ENCODE data around the gene C2orf49. TPM values are rescaled to one million over a fixed set of nuclear protein-coding genes. Genes with fewer than 3 reads are reported as not detected.

C2orf49 gene
- total and polyA plus RNA-seq, 9 donors = 12.6 to 32.5 (median 20.3) TPM

GRCh38 chr2:105309147-105309545 lies 28.2 kb upstream of the C2orf49 start:
- 90 to 93% (median 92%) methylated on average over 4 of the region's 4 CpGs for WGBS, 3 donors
- DNase-seq = no peak
- H3K4me1 ChIP-seq (ENCODE audit: insufficient read depth) = no peaks in the 10 kb centered on the region
- no peaks in the 10 kb centered on the region for H3K36me3 ChIP-seq
- no peak overlapping the region for H3K27ac ChIP-seq
- intact Hi-C loops (cut with DNase I) = no loop called here
- no peaks in the 10 kb centered on the region for H3K9me3 ChIP-seq
- no peak overlapping the region for H3K4me3 ChIP-seq
- H3K27me3 ChIP-seq = no peaks in the 10 kb centered on the region
- TF ChIP-seq POLR2A (IDR thresholded peaks at IDR 0.05) (no peak), CTCF (IDR thresholded peaks at IDR 0.05) (no peak), EP300 (IDR thresholded peaks at IDR 0.05) (no peak)

GRCh38 chr2:105313877-105314276 lies 23.5 kb upstream of the C2orf49 start:
- TF ChIP-seq CTCF (IDR thresholded peaks at IDR 0.05) = no peak
- no peak for TF ChIP-seq POLR2A (IDR thresholded peaks at IDR 0.05)
- no peak for TF ChIP-seq EP300 (IDR thresholded peaks at IDR 0.05)
- intact Hi-C loops (cut with DNase I) = no loop called here
- Histone ChIP-seq H3K36me3 (no peaks in the 10 kb centered on the region), H3K9me3 (no peaks in the 10 kb centered on the region), H3K27me3 (no peaks in the 10 kb centered on the region), H3K4me1 (ENCODE audit: insufficient read depth) (peaks cover under 1% of the 10 kb centered on the region), H3K4me3 (no peak overlapping the region), H3K27ac (no peak overlapping the region)
- DNase-seq = no peak

DNA sequence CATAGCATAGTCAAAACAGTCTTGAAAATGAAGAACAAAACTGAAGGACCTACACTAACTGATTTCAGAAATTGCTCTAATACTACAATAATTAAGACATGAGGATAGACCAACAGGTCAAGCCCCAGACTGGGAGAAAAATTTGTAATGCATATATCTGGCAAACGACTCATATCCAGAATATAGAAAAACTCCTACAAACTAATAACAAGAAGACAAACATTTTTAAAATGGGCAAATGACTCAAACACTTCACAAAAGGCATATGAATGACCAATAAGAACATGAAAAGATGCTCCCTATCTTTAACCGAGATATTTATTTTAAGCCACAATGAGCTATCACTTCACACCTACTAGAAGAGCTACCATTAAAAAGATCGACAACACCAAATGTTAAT lies 22.0 kb upstream of the C2orf49 start:
- no peak for TF ChIP-seq POLR2A (IDR thresholded peaks at IDR 0.05)
- TF ChIP-seq CTCF (IDR thresholded peaks at IDR 0.05) = no peak
- TF ChIP-seq EP300 (IDR thresholded peaks at IDR 0.05) = no peak
- no peak overlapping the region for H3K27ac ChIP-seq
- H3K36me3 ChIP-seq = no peaks in the 10 kb centered on the region
- H3K27me3 ChIP-seq = no peaks in the 10 kb centered on the region
- DNase-seq = no peak
- no peak overlapping the region for H3K4me3 ChIP-seq
- H3K4me1 ChIP-seq (ENCODE audit: insufficient read depth) = peaks cover 1% of the 10 kb centered on the region
- 75 to 82% (median 77%) methylated on average over 3 of the region's 3 CpGs for WGBS, 3 donors
- intact Hi-C loops (cut with DNase I) = no loop called here
- H3K9me3 ChIP-seq = no peaks in the 10 kb centered on the region

DNA sequence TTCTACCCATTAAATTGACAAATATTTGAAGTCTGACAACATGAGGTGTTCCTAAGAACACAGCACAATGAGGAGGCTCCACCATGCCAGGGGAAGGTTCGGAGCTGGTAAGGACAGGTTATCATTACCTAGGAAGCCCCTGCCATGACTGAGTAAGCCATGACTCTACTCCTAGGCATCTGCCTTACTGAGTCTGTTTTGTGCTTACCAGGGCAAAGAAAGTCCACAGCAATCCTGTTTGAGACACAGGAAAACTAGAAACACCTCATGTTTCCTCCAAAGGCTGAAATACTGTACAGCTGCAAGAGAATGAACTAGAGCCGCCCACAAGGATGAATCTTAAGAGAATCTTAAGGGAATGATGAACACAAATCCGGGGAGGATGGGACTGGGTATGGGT lies 19.4 kb upstream of the C2orf49 start:
- H3K36me3 ChIP-seq = no peaks in the 10 kb centered on the region
- intact Hi-C loops (cut with DNase I) = no loop called here
- H3K27ac ChIP-seq = no peak overlapping the region
- H3K27me3 ChIP-seq = no peaks in the 10 kb centered on the region
- TF ChIP-seq EP300 (IDR thresholded peaks at IDR 0.05) (no peak), POLR2A (IDR thresholded peaks at IDR 0.05) (no peak), CTCF (IDR thresholded peaks at IDR 0.05) (no peak)
- H3K9me3 ChIP-seq = no peaks in the 10 kb centered on the region
- H3K4me1 ChIP-seq (ENCODE audit: insufficient read depth) = peaks cover 1% of the 10 kb centered on the region
- DNase-seq = no peak
- H3K4me3 ChIP-seq = no peak overlapping the region
- WGBS, 3 donors = 88 to 93% (median 88%) methylated on average over 3 of the region's 3 CpGs
